Activated CD8-positive, alpha-beta memory T cell treated with anti-CD3 and anti-CD28 coated beads, Interleukin-2, amount 50 U/mL, for 24 hours (primary cell): Measurements from ENCODE around the gene PSMF1.
"Not testable (repeated sequence)": the region's sequence is repeated elsewhere in the genome, so short reads cannot be mapped to it uniquely, and the experiment has no call there.

Experiments used
- DNase-seq: peaks from one replicate; pipeline ENCODE4 v3.0.0-alpha.2; 2020; ENCODE audit errors: extremely low read depth

PSMF1 gene

GRCh38 chr20:1122388-1123315 is 4.2 kb downstream of the PSMF1 start:
- DNase-seq, result no peak

- DNase-seq, result no peak
Observed at GRCh38 chr20:1123666-1124065, 5.3 kb downstream of the PSMF1 start.

- DNase-seq, result no peak
Observed at GRCh38 chr20:1124421-1124820, 6.0 kb downstream of the PSMF1 start.

- no peak for DNase-seq
Observed at GRCh38 chr20:1125277-1125676, 6.9 kb downstream of the PSMF1 start.

GRCh38 chr20:1127840-1128239 is 9.4 kb downstream of the PSMF1 start:
- DNase-seq, result no peak

- DNase-seq, result no peak
Observed at GRCh38 chr20:1130058-1130694, 11.8 kb downstream of the PSMF1 start.

- DNase-seq, result no peak
Observed at GRCh38 chr20:1130847-1131246, 12.4 kb downstream of the PSMF1 start.

- DNase-seq, result no peak
Observed at GRCh38 chr20:1131354-1131753, 13.0 kb downstream of the PSMF1 start.

GRCh38 chr20:1134355-1134754 is 16.0 kb downstream of the PSMF1 start:
- no peak for DNase-seq

GRCh38 chr20:1134836-1135235 is 16.4 kb downstream of the PSMF1 start:
- no peak for DNase-seq

GRCh38 chr20:1137236-1137635 is 18.8 kb downstream of the PSMF1 start:
- DNase-seq, result no peak

- DNase-seq, result no peak
Observed at GRCh38 chr20:1144401-1145172, 26.2 kb downstream of the PSMF1 start.

GRCh38 chr20:1146957-1147356 is 28.6 kb downstream of the PSMF1 start:
- DNase-seq, result no peak

- DNase-seq, result not testable (repeated sequence)
Observed at GRCh38 chr20:1149812-1150211, 31.4 kb downstream of the PSMF1 start.

GRCh38 chr20:1150218-1150617 is 31.8 kb downstream of the PSMF1 start:
- no peak for DNase-seq

- no peak for DNase-seq
Observed at GRCh38 chr20:1150968-1151367, 32.6 kb downstream of the PSMF1 start.

- no peak for DNase-seq
Observed at GRCh38 chr20:1154226-1154625, 35.8 kb downstream of the PSMF1 start.

- no peak for DNase-seq
Observed at GRCh38 chr20:1154691-1155090, 36.3 kb downstream of the PSMF1 start.

GRCh38 chr20:1155342-1155741 is 36.9 kb downstream of the PSMF1 start:
- DNase-seq, result no peak

- no peak for DNase-seq
Observed at GRCh38 chr20:1160496-1160895, 42.1 kb downstream of the PSMF1 start.

- DNase-seq, result no peak
Observed at GRCh38 chr20:1160991-1161390, 42.6 kb downstream of the PSMF1 start.

- DNase-seq, result no peak
Observed at GRCh38 chr20:1163105-1163504, 44.7 kb downstream of the PSMF1 start.
